Measurements from ENCODE around the gene PLA2G6. TPM values are rescaled to one million over a fixed set of nuclear protein-coding genes. Genes with fewer than 3 reads are reported as not detected.

PLA2G6 gene
- total RNA-seq, 1 experiment from 2014 or later, result 6.0 TPM

DNA sequence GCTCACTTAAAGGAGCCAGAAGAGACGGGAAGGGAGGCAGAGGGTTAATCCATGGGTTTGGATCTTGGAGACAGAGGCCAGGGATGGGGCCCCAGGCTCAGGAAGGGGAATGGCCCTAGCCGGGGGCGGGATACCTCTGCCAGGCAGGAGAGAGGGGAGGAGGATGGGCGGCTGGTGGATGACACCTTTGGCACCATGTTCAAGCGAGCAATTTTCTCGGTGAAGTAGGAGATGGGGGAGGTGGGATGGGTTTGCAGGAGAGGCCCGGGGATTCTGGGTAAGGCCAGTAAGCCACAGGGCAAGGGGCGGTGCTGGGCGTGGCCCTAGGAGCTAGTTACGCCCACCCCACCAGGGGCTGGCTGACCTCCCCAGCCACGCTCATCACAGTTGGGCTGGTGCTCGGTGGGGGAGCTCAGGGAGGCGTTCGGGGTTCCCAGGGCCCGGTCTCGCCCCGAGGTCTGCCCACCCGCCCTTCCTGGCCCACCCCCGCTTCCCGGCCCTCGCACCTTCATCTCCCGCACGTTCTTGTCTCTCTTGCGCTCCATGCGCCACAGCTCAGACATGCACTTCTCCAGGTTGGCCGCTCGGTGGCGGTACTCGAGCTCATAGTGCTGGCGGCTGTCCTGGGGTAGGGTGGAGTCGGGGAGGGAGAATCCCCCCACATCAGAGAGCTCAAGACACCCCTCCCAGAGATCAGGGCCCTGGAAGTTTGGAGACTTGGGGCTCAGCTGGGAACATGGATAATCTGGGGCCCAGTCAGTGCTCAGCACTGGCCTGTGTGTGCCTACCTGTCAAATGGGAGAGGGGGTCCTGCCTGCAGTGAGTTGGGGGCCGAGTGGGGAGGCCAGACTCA lies 83.8 kb downstream of the PLA2G6 start:
- Histone ChIP-seq H3K4me1 (ENCODE audit: insufficient read depth, low read length) (no peaks in the 10 kb centered on the region), H3K79me2 (ENCODE audit: low read length) (no peaks in the 10 kb centered on the region), H3K27ac (ENCODE audit: low read length) (no peak overlapping the region), H4K20me1 (ENCODE audit: low read length) (no peaks in the 10 kb centered on the region), H3K27me3 (ENCODE audit: low read length) (no peaks in the 10 kb centered on the region), H3K4me2 (ENCODE audit: low read length) (no peak overlapping the region), H3K9me2 (replicated peaks; ENCODE audit: low read length) (no peaks in the 10 kb centered on the region), H3F3A (ENCODE audit: low read length, unreplicated experiment) (no peaks in the 10 kb centered on the region), H3K9me3 (ENCODE audit: low read length) (no peaks in the 10 kb centered on the region), H3K9ac (ENCODE audit: low read length) (no peak overlapping the region), H3K4me3 (ENCODE audit: low read length) (no peak overlapping the region), H2AFZ (ENCODE audit: low read length) (no peak overlapping the region), H3K36me3 (ENCODE audit: low read depth, low read length) (no peaks in the 10 kb centered on the region)
- TF ChIP-seq, protein P1, sequence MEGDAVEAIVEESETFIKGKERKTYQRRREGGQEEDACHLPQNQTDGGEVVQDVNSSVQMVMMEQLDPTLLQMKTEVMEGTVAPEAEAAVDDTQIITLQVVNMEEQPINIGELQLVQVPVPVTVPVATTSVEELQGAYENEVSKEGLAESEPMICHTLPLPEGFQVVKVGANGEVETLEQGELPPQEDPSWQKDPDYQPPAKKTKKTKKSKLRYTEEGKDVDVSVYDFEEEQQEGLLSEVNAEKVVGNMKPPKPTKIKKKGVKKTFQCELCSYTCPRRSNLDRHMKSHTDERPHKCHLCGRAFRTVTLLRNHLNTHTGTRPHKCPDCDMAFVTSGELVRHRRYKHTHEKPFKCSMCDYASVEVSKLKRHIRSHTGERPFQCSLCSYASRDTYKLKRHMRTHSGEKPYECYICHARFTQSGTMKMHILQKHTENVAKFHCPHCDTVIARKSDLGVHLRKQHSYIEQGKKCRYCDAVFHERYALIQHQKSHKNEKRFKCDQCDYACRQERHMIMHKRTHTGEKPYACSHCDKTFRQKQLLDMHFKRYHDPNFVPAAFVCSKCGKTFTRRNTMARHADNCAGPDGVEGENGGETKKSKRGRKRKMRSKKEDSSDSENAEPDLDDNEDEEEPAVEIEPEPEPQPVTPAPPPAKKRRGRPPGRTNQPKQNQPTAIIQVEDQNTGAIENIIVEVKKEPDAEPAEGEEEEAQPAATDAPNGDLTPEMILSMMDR (conservative IDR thresholded peaks at IDR 0.05; ENCODE audit: low read depth, low read length), result no peak
- TF ChIP-seq EZH2 (IDR thresholded peaks at IDR 0.05; ENCODE audit: low read length, unreplicated experiment) (no peak), EZH2phosphoT487 (IDR thresholded peaks at IDR 0.05; ENCODE audit: borderline replicate concordance, low read length) (no peak)
- no TSS peak for BruUV-seq (replicated peaks)
- no peak for DNase-seq
- ATAC-seq, result no peak
- CTCF ChIA-PET, result interaction anchor here (0.6 kb wide), 1 partner anchor 46 kb away, joined by 3 read pairs; no protein-coding TSS in a partner anchor
- intact Hi-C loops (cut with micrococcal nuclease), result no loop called here
- POLR2A ChIA-PET (ENCODE audit: unreplicated experiment), result no interaction called here

DNA sequence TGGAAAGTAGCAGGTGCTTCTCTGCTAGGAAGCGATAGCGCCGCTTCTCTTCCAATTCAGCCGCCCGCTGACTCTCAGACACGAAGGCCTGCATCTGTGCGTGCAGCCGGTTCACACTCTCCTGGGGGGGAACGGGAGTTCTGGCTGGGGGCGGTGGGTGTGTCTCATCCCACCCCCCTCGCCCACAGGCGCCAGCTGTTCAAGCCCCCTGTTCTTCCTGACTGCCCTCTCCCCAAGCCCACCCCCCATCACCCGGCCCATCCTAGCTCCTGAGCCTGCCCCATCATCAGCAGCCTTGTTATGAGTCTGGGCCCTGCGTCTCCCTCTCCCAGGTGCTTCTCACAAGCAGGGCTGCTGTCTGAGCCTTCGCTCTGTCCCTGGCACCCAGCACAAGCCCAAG lies 84.6 kb downstream of the PLA2G6 start:
- H3K9ac ChIP-seq (ENCODE audit: low read length), result no peak overlapping the region
- H3K4me1 ChIP-seq (ENCODE audit: insufficient read depth, low read length), result no peaks in the 10 kb centered on the region
- H3K4me3 ChIP-seq (ENCODE audit: low read length), result no peak overlapping the region
- no peak overlapping the region for H2AFZ ChIP-seq (ENCODE audit: low read length)
- no peaks in the 10 kb centered on the region for H4K20me1 ChIP-seq (ENCODE audit: low read length)
- no peaks in the 10 kb centered on the region for H3K79me2 ChIP-seq (ENCODE audit: low read length)
- CTCF ChIA-PET, result no interaction called here
- H3K27ac ChIP-seq (ENCODE audit: low read length), result no peak overlapping the region
- H3F3A ChIP-seq (ENCODE audit: low read length, unreplicated experiment), result no peaks in the 10 kb centered on the region
- no peak for DNase-seq
- H3K9me2 ChIP-seq (replicated peaks; ENCODE audit: low read length), result no peaks in the 10 kb centered on the region
- no peaks in the 10 kb centered on the region for H3K9me3 ChIP-seq (ENCODE audit: low read length)
- POLR2A ChIA-PET (ENCODE audit: unreplicated experiment), result no interaction called here
- H3K4me2 ChIP-seq (ENCODE audit: low read length), result no peak overlapping the region
- no TSS peak for BruUV-seq (replicated peaks)
- H3K36me3 ChIP-seq (ENCODE audit: low read depth, low read length), result no peaks in the 10 kb centered on the region
- no peak for ATAC-seq
- H3K27me3 ChIP-seq (ENCODE audit: low read length), result no peaks in the 10 kb centered on the region
- TF ChIP-seq EZH2 (IDR thresholded peaks at IDR 0.05; ENCODE audit: low read length, unreplicated experiment) (no peak), EZH2phosphoT487 (IDR thresholded peaks at IDR 0.05; ENCODE audit: borderline replicate concordance, low read length) (no peak)
- TF ChIP-seq, protein P1 (conservative IDR thresholded peaks at IDR 0.05; ENCODE audit: low read depth, low read length), result no peak
- intact Hi-C loops (cut with micrococcal nuclease), result no loop called here

DNA sequence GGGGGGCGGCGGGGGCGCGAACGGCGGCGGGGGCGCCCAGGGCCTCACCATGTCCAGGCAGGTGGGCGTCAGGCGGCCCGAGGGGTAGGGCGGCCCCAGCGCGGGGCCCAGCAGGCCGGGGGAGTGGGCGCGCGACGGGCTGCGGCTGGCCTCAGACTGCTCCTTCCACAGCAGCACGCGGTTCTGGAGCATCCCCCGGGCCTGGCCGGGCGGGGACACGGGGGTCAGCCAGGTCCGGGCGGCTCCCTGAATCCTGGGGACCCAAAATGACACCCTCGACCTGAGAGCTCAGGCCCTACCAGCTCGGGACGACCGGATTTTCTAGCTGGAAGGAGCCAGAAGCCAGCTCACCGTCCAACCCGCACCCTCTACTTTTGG lies 92.2 kb downstream of the PLA2G6 start:
- ATAC-seq, result no peak
- intact Hi-C loops (cut with micrococcal nuclease), result no loop called here
- Histone ChIP-seq H3K36me3 (ENCODE audit: low read depth, low read length) (no peaks in the 10 kb centered on the region), H3K9me2 (replicated peaks; ENCODE audit: low read length) (no peaks in the 10 kb centered on the region), H4K20me1 (ENCODE audit: low read length) (no peaks in the 10 kb centered on the region), H3F3A (ENCODE audit: low read length, unreplicated experiment) (no peaks in the 10 kb centered on the region), H3K27ac (ENCODE audit: low read length) (no peak overlapping the region), H3K9me3 (ENCODE audit: low read length) (no peaks in the 10 kb centered on the region), H3K27me3 (ENCODE audit: low read length) (no peaks in the 10 kb centered on the region), H3K4me1 (ENCODE audit: insufficient read depth, low read length) (no peaks in the 10 kb centered on the region), H3K79me2 (ENCODE audit: low read length) (no peaks in the 10 kb centered on the region), H2AFZ (ENCODE audit: low read length) (no peak overlapping the region), H3K4me2 (ENCODE audit: low read length) (no peak overlapping the region), H3K4me3 (ENCODE audit: low read length) (no peak overlapping the region), H3K9ac (ENCODE audit: low read length) (no peak overlapping the region)
- ChIA-PET CTCF (no interaction called here), POLR2A (ENCODE audit: unreplicated experiment) (no interaction called here)
- no peak for TF ChIP-seq EZH2 (IDR thresholded peaks at IDR 0.05; ENCODE audit: low read length, unreplicated experiment)
- TF ChIP-seq, protein P1 (conservative IDR thresholded peaks at IDR 0.05; ENCODE audit: low read depth, low read length), result no peak
- no TSS peak for BruUV-seq (replicated peaks)
- DNase-seq, result no peak

Data from PC-3 (cell line).